GM12873 (cell line): Measurements from ENCODE around the gene TUT4.

Experiments used
- TF ChIP-seq, protein P1 (sequence below): IDR thresholded peaks from 2 replicates; pipeline ENCODE4 v1.5.1; 2012; ENCODE audit warnings: low read depth, mild to moderate bottlenecking, moderate library complexity, low read length, control low read depth; ENCODE audit not compliant: insufficient read depth; ENCODE audit errors: missing control alignments

The TUT4 gene

GRCh38 chr1:52554267-52554640 lies 1.4 kb upstream of the TUT4 start:
- TF ChIP-seq, protein P1, sequence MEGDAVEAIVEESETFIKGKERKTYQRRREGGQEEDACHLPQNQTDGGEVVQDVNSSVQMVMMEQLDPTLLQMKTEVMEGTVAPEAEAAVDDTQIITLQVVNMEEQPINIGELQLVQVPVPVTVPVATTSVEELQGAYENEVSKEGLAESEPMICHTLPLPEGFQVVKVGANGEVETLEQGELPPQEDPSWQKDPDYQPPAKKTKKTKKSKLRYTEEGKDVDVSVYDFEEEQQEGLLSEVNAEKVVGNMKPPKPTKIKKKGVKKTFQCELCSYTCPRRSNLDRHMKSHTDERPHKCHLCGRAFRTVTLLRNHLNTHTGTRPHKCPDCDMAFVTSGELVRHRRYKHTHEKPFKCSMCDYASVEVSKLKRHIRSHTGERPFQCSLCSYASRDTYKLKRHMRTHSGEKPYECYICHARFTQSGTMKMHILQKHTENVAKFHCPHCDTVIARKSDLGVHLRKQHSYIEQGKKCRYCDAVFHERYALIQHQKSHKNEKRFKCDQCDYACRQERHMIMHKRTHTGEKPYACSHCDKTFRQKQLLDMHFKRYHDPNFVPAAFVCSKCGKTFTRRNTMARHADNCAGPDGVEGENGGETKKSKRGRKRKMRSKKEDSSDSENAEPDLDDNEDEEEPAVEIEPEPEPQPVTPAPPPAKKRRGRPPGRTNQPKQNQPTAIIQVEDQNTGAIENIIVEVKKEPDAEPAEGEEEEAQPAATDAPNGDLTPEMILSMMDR = no peak

DNA sequence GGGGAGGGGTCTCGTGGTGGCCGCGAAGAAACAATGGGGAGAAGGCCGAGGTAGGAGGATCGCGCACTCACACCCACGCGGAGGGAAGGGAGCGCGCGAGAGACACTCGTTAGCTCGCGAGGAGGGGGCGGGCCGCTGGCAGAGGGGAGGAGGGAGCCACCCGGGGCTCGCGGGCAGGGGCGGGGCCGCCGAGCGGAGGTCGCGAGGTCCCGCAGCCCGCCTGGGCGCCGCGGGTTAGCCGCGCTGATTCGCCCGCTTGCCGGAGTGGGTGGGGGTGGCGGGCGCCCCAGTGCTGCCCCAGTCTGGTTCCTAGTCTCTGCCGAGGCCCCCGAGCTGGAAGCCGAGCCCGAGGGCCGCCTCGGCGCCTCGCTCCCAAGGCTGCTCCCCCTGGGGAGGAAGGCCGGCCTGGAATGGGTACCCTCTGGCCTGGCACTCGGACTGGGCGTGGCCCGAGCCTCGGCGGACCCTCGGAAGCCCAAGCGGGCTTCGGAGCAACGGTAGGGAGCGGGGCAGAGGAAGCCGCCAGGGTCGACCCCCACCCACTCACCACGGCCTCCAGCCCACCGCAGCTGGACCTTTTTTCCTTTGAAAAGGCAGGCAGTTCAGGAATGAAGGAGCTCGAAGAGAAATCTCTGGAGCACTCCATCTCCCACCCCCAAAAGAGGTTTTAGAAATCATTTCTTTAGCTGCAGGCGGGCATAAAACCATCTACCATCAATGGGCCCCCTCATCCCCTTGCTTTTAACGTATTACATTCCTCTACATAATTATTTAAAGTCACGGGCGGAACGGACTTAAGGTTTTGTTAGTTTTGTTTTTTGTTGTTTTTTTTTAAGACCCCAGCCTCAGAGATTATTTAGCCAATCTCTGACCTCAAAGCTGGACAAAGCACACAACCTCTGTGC lies 722 bp upstream of the TUT4 start:
- TF ChIP-seq, protein P1 = no peak

DNA sequence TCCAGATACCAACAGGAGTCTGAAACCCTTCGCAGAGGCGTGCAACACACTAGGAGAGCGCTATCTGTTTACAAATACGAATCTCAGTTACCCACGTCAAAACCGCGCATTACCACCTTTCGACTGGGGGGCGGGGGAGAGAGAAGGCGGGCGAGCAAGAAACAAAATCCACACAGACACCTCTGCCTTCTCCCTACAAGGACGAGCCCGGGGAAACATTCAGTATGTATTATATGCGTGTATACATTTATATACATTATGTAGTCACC lies 722 bp downstream of the TUT4 start:
- TF ChIP-seq, protein P1 = no peak

DNA sequence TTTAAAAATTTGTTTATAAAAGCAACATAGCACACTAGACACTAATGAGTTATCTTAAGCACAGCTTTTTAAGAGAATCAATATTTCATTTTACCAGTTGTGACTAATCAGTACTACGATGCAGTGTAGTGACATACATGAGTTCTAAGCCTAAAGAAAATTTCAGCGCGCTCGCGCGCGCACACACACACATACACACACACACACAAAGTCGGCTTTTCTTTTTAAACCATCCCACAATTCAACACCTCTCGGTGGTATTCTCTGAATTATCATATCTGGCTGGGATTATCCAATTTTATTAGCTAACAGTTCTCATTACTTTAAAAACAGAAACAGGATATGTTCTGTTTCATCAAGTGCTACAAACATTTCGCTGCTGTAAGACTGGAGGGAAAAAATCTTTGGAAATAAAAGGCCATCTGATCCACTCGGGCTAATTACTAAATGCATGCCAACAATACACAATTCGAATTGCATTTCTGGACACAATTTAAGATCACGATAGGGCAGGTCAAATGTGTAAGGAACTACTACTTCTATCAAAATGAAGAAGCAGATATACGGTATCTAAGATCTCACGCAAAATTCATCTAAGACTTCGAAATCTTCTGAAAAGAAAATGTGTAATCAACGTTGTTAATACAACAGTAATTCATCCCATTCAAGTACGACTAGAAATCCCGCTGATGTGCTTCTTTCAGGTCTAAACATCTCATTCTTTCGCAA lies 1.2 kb downstream of the TUT4 start:
- TF ChIP-seq, protein P1 = no peak

- TF ChIP-seq, protein P1 = no peak
These were observed 2.4 kb downstream of the TUT4 start for GRCh38 chr1:52550447-52550846.

DNA sequence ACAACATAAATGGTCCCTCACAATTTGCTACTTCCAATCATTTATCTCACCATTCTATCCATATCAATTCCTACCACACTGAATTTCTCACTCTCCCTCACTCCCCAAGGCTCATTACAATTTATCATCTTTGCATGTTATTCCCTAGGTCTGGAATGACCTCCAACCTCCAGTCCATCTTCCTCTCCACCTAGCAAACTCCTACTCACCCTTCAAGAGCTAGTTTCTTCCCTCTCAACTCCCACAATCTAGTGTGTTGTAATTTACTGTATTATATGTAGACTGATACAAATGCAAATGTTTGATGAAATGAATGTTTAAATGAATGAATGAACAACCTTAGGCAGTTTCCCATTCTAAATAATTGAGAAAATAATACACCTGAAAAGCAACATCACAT lies 3.6 kb downstream of the TUT4 start:
- TF ChIP-seq, protein P1 = no peak

DNA sequence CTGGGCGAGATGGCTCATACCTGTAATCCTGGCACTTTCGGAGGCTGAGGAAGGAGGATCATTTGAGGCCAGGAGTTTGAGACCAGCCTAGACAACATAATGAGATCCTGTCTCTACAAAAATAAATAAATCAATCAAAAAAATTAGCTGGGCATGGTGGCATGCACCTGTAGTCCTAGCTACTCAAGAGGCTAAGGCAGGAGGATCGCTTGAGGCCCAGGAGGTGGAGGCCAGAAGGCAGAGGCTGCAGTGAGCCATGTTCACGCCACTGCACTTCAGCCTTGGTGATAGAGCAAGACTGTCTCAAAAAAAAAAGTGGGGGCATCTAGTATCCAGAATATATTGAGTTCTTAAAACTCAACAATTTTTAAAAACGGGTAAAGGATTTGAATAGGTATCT lies 6.0 kb downstream of the TUT4 start:
- TF ChIP-seq, protein P1 = no peak
